Activated naive CD4-positive, alpha-beta T cell treated with anti-CD3 and anti-CD28 coated beads, Interleukin-2, amount 10 ng/mL, durations not matched to agents 7 days and 5 days (primary cell): Measurements from ENCODE around the gene ZNF554.
A peak's percentile ranks its signal among the peaks of the same experiment; 100 is the strongest.

Source experiments
- CTCF ChIA-PET: fragments of 350-600 bp; sonication (Branson Sonifier 250); formaldehyde crosslinking; loops from one replicate; lab custom pipeline; 2021; ENCODE audit warnings: antibody characterized with exemption; lab: Charles Lee
- DNase-seq: peaks from one replicate; pipeline ENCODE4 v3.0.0-alpha.2; 2020
- H3K27ac Mint-ChIP-seq: one replicate; pipeline ENCODE4 v1.8.0; 2021; ENCODE audit warnings: mild to moderate bottlenecking, moderate library complexity, mixed read lengths
- H3K27me3 Mint-ChIP-seq: one replicate; pipeline ENCODE4 v1.8.0; 2021; ENCODE audit warnings: mild to moderate bottlenecking, mixed read lengths
- H3K36me3 Mint-ChIP-seq: one replicate; pipeline ENCODE4 v1.8.0; 2021; ENCODE audit warnings: mixed read lengths
- H3K4me1 Mint-ChIP-seq: one replicate; pipeline ENCODE4 v1.8.0; 2021; ENCODE audit warnings: mixed read lengths
- H3K4me3 Mint-ChIP-seq: one replicate; pipeline ENCODE4 v1.8.0; 2021; ENCODE audit warnings: mild to moderate bottlenecking, moderate library complexity, mixed read lengths
- H3K9me3 Mint-ChIP-seq: one replicate; pipeline ENCODE4 v1.8.0; 2021; ENCODE audit warnings: mixed read lengths

Gene ZNF554

GRCh38 chr19:2807379-2808128 lies 12.1 kb upstream of the ZNF554 start:
- CTCF ChIA-PET, result no interaction called here
- H3K27ac Mint-ChIP-seq, result no peak overlapping the region
- H3K4me3 Mint-ChIP-seq, result no peak overlapping the region
- H3K36me3 Mint-ChIP-seq, result peaks cover 14% of the 10 kb centered on the region
- H3K27me3 Mint-ChIP-seq, result no peaks in the 10 kb centered on the region
- H3K4me1 Mint-ChIP-seq, result no peaks in the 10 kb centered on the region
- no peak for DNase-seq
- no peaks in the 10 kb centered on the region for H3K9me3 Mint-ChIP-seq

- CTCF ChIA-PET, result no interaction called here
- peaks cover 11% of the 10 kb centered on the region for H3K36me3 Mint-ChIP-seq
- H3K4me3 Mint-ChIP-seq, result no peak overlapping the region
- H3K4me1 Mint-ChIP-seq, result no peaks in the 10 kb centered on the region
- H3K27ac Mint-ChIP-seq, result no peak overlapping the region
- DNase-seq, result no peak
- no peaks in the 10 kb centered on the region for H3K9me3 Mint-ChIP-seq
- H3K27me3 Mint-ChIP-seq, result no peaks in the 10 kb centered on the region
Measured at GRCh38 chr19:2808129-2808941, 11.3 kb upstream of the ZNF554 start.

- CTCF ChIA-PET, result no interaction called here
- Mint-ChIP-seq H3K9me3 (no peaks in the 10 kb centered on the region), H3K36me3 (peaks cover 11% of the 10 kb centered on the region), H3K27ac (no peak overlapping the region), H3K4me3 (no peak overlapping the region), H3K27me3 (no peaks in the 10 kb centered on the region), H3K4me1 (no peaks in the 10 kb centered on the region)
- DNase-seq, result no peak
Measured at GRCh38 chr19:2809387-2810140, 10.1 kb upstream of the ZNF554 start.

GRCh38 chr19:2810141-2811091 lies 9.3 kb upstream of the ZNF554 start:
- Mint-ChIP-seq H3K36me3 (peaks cover 9% of the 10 kb centered on the region), H3K4me1 (no peaks in the 10 kb centered on the region), H3K27ac (no peak overlapping the region), H3K27me3 (no peaks in the 10 kb centered on the region), H3K9me3 (no peaks in the 10 kb centered on the region), H3K4me3 (no peak overlapping the region)
- no peak for DNase-seq
- CTCF ChIA-PET, result no interaction called here

- CTCF ChIA-PET, result no interaction called here
- Mint-ChIP-seq H3K9me3 (no peaks in the 10 kb centered on the region), H3K27ac (peak overlapping the region; percentile 7)
Measured at GRCh38 chr19:2811221-2811722, 8.4 kb upstream of the ZNF554 start.

GRCh38 chr19:2811735-2812413 lies 7.8 kb upstream of the ZNF554 start:
- Mint-ChIP-seq H3K4me3 (no peak overlapping the region), H3K4me1 (no peaks in the 10 kb centered on the region), H3K27ac (no peak overlapping the region), H3K9me3 (no peaks in the 10 kb centered on the region), H3K27me3 (no peaks in the 10 kb centered on the region), H3K36me3 (peaks cover 7% of the 10 kb centered on the region)
- DNase-seq, result no peak
- CTCF ChIA-PET, result no interaction called here

More at GRCh38 chr19:2811221-2811722, 8.4 kb upstream of the ZNF554 start:
- peaks cover 7% of the 10 kb centered on the region for H3K36me3 Mint-ChIP-seq
- H3K4me3 Mint-ChIP-seq, result no peak overlapping the region
- no peaks in the 10 kb centered on the region for H3K4me1 Mint-ChIP-seq
- H3K27me3 Mint-ChIP-seq, result no peaks in the 10 kb centered on the region
- no peak for DNase-seq

- no peak for DNase-seq
- H3K4me3 Mint-ChIP-seq, result no peak overlapping the region
- no peak overlapping the region for H3K27ac Mint-ChIP-seq
- no peaks in the 10 kb centered on the region for H3K4me1 Mint-ChIP-seq
- CTCF ChIA-PET, result no interaction called here
- no peaks in the 10 kb centered on the region for H3K27me3 Mint-ChIP-seq
- H3K9me3 Mint-ChIP-seq, result no peaks in the 10 kb centered on the region
- H3K36me3 Mint-ChIP-seq, result peaks cover 7% of the 10 kb centered on the region
Measured at GRCh38 chr19:2812414-2813234, 7.0 kb upstream of the ZNF554 start.

GRCh38 chr19:2813235-2814160 lies 6.2 kb upstream of the ZNF554 start:
- DNase-seq, result no peak
- Mint-ChIP-seq H3K9me3 (no peaks in the 10 kb centered on the region), H3K27me3 (no peaks in the 10 kb centered on the region), H3K4me1 (no peaks in the 10 kb centered on the region), H3K4me3 (no peak overlapping the region), H3K36me3 (peaks cover 7% of the 10 kb centered on the region), H3K27ac (no peak overlapping the region)
- CTCF ChIA-PET, result no interaction called here

GRCh38 chr19:2814426-2814825 lies 5.2 kb upstream of the ZNF554 start:
- CTCF ChIA-PET, result no interaction called here
- H3K27ac Mint-ChIP-seq, result no peak overlapping the region
- H3K36me3 Mint-ChIP-seq, result no peaks in the 10 kb centered on the region
- no peak for DNase-seq
- H3K9me3 Mint-ChIP-seq, result no peaks in the 10 kb centered on the region
- H3K4me3 Mint-ChIP-seq, result no peak overlapping the region
- H3K27me3 Mint-ChIP-seq, result no peaks in the 10 kb centered on the region
- H3K4me1 Mint-ChIP-seq, result no peaks in the 10 kb centered on the region

GRCh38 chr19:2815191-2815614 lies 4.5 kb upstream of the ZNF554 start:
- no peak overlapping the region for H3K4me3 Mint-ChIP-seq
- H3K4me1 Mint-ChIP-seq, result peaks cover 1% of the 10 kb centered on the region
- CTCF ChIA-PET, result no interaction called here
- no peaks in the 10 kb centered on the region for H3K27me3 Mint-ChIP-seq
- DNase-seq, result no peak
- H3K9me3 Mint-ChIP-seq, result no peaks in the 10 kb centered on the region
- H3K27ac Mint-ChIP-seq, result no peak overlapping the region
- H3K36me3 Mint-ChIP-seq, result no peaks in the 10 kb centered on the region

GRCh38 chr19:2815923-2816322 lies 3.7 kb upstream of the ZNF554 start:
- CTCF ChIA-PET, result no interaction called here
- Mint-ChIP-seq H3K27ac (no peak overlapping the region), H3K36me3 (no peaks in the 10 kb centered on the region), H3K9me3 (no peaks in the 10 kb centered on the region), H3K4me1 (peaks cover 7% of the 10 kb centered on the region), H3K4me3 (no peak overlapping the region), H3K27me3 (no peaks in the 10 kb centered on the region)
- no peak for DNase-seq

- Mint-ChIP-seq H3K36me3 (no peaks in the 10 kb centered on the region), H3K27ac (no peak overlapping the region), H3K9me3 (no peaks in the 10 kb centered on the region), H3K27me3 (no peaks in the 10 kb centered on the region), H3K4me1 (peaks cover 9% of the 10 kb centered on the region), H3K4me3 (no peak overlapping the region)
- CTCF ChIA-PET, result no interaction called here
- DNase-seq, result no peak
Measured at GRCh38 chr19:2816641-2817040, 3.0 kb upstream of the ZNF554 start.
